ENCODE data around the gene CLMN. TPM values are rescaled to one million over a fixed set of nuclear protein-coding genes. Genes with fewer than 3 reads are reported as not detected.

The CLMN gene
- total RNA-seq, 2 experiments from 2014 or later = 0.27 to 0.67 TPM

- Histone ChIP-seq H3K27ac (ENCODE audit: low read depth in 1 of 2, low read length in 2 of 2) (no peak overlapping the region), H3K36me3 (ENCODE audit: insufficient read depth, low read length) (no peaks in the 10 kb centered on the region), H3K27me3 (ENCODE audit: control insufficient read depth in 1 of 2, insufficient read depth in 2 of 2, low read length in 2 of 2) (peaks cover 15 to 18% of the 10 kb centered on the region in 2 experiments), H3K4me3 (ENCODE audit: low read length) (peak overlapping the region; percentile 4), H3K9me3 (ENCODE audit: control insufficient read depth in 1 of 2, insufficient read depth in 1 of 2, low read length in 2 of 2) (no peaks in the 10 kb centered on the region), H3K4me1 (ENCODE audit: insufficient read depth, low read length) (peaks cover 2% of the 10 kb centered on the region)
- ChIA-PET POLR2A (no interaction called here), CTCF (no interaction called here)
- ATAC-seq (ENCODE audit: poor library complexity) (no peak), DNase-seq (peak in 3 of 14 experiments; percentile 12 to 58 (median 54))
- Mint-ChIP-seq H3K27me3 (peaks cover 35% of the 10 kb centered on the region), H3K36me3 (ENCODE audit: low read depth) (peaks cover 6% of the 10 kb centered on the region), H3K27ac (no peak overlapping the region), H3K4me3 (no peak overlapping the region), H3K9me3 (no peaks in the 10 kb centered on the region), H3K4me1 (ENCODE audit: low read depth) (no peaks in the 10 kb centered on the region)
- TF ChIP-seq, protein P1, sequence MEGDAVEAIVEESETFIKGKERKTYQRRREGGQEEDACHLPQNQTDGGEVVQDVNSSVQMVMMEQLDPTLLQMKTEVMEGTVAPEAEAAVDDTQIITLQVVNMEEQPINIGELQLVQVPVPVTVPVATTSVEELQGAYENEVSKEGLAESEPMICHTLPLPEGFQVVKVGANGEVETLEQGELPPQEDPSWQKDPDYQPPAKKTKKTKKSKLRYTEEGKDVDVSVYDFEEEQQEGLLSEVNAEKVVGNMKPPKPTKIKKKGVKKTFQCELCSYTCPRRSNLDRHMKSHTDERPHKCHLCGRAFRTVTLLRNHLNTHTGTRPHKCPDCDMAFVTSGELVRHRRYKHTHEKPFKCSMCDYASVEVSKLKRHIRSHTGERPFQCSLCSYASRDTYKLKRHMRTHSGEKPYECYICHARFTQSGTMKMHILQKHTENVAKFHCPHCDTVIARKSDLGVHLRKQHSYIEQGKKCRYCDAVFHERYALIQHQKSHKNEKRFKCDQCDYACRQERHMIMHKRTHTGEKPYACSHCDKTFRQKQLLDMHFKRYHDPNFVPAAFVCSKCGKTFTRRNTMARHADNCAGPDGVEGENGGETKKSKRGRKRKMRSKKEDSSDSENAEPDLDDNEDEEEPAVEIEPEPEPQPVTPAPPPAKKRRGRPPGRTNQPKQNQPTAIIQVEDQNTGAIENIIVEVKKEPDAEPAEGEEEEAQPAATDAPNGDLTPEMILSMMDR (IDR thresholded peaks at IDR 0.05) = no peak
- intact Hi-C loops (cut with DNase I, micrococcal nuclease) = no loop called here
Measured at GRCh38 chr14:95185033-95185766, 134.5 kb downstream of the CLMN start.

- Mint-ChIP-seq H3K9me3 (no peaks in the 10 kb centered on the region), H3K4me3 (no peak overlapping the region), H3K4me1 (ENCODE audit: low read depth) (no peaks in the 10 kb centered on the region), H3K27me3 (peaks cover 35% of the 10 kb centered on the region), H3K36me3 (ENCODE audit: low read depth) (peaks cover 6% of the 10 kb centered on the region), H3K27ac (no peak overlapping the region)
- TF ChIP-seq, protein P1 (IDR thresholded peaks at IDR 0.05) = no peak
- intact Hi-C loops (cut with DNase I, micrococcal nuclease) = no loop called here
- ATAC-seq (ENCODE audit: poor library complexity) (no peak), DNase-seq (no peak)
- Histone ChIP-seq H3K27me3 (ENCODE audit: control insufficient read depth in 1 of 2, insufficient read depth in 2 of 2, low read length in 2 of 2) (peaks cover 15 to 18% of the 10 kb centered on the region in 2 experiments), H3K27ac (ENCODE audit: low read depth in 1 of 2, low read length in 2 of 2) (no peak overlapping the region), H3K9me3 (ENCODE audit: control insufficient read depth in 1 of 2, insufficient read depth in 1 of 2, low read length in 2 of 2) (no peaks in the 10 kb centered on the region), H3K36me3 (ENCODE audit: insufficient read depth, low read length) (no peaks in the 10 kb centered on the region), H3K4me3 (ENCODE audit: low read length) (no peak overlapping the region), H3K4me1 (ENCODE audit: insufficient read depth, low read length) (peaks cover 2% of the 10 kb centered on the region)
- CTCF ChIA-PET = no interaction called here
- POLR2A ChIA-PET = no interaction called here
Measured at GRCh38 chr14:95184413-95184790, 135.3 kb downstream of the CLMN start.

GRCh38 chr14:95183532-95184412 is 135.9 kb downstream of the CLMN start:
- Histone ChIP-seq H3K36me3 (ENCODE audit: insufficient read depth, low read length) (no peaks in the 10 kb centered on the region), H3K4me1 (ENCODE audit: insufficient read depth, low read length) (peaks cover 2% of the 10 kb centered on the region), H3K9me3 (ENCODE audit: control insufficient read depth in 1 of 2, insufficient read depth in 1 of 2, low read length in 2 of 2) (no peaks in the 10 kb centered on the region), H3K27ac (ENCODE audit: low read depth in 1 of 2, low read length in 2 of 2) (no peak overlapping the region), H3K27me3 (ENCODE audit: control insufficient read depth in 1 of 2, insufficient read depth in 2 of 2, low read length in 2 of 2) (peaks cover 15 to 18% of the 10 kb centered on the region in 2 experiments), H3K4me3 (ENCODE audit: low read length) (no peak overlapping the region)
- Mint-ChIP-seq H3K27me3 (peaks cover 35% of the 10 kb centered on the region), H3K9me3 (no peaks in the 10 kb centered on the region), H3K4me1 (ENCODE audit: low read depth) (no peaks in the 10 kb centered on the region), H3K4me3 (no peak overlapping the region), H3K36me3 (ENCODE audit: low read depth) (peaks cover 6% of the 10 kb centered on the region), H3K27ac (no peak overlapping the region)
- TF ChIP-seq, protein P1 (IDR thresholded peaks at IDR 0.05) = no peak
- ATAC-seq (ENCODE audit: poor library complexity) = no peak
- intact Hi-C loops (cut with DNase I, micrococcal nuclease) = no loop called here
- ChIA-PET CTCF (no interaction called here), POLR2A (no interaction called here)
- no peak for DNase-seq
